Measurements from ENCODE around the gene PBX1.
A peak's percentile ranks its signal among the peaks of the same experiment; 100 is the strongest.

PBX1 gene

DNA sequence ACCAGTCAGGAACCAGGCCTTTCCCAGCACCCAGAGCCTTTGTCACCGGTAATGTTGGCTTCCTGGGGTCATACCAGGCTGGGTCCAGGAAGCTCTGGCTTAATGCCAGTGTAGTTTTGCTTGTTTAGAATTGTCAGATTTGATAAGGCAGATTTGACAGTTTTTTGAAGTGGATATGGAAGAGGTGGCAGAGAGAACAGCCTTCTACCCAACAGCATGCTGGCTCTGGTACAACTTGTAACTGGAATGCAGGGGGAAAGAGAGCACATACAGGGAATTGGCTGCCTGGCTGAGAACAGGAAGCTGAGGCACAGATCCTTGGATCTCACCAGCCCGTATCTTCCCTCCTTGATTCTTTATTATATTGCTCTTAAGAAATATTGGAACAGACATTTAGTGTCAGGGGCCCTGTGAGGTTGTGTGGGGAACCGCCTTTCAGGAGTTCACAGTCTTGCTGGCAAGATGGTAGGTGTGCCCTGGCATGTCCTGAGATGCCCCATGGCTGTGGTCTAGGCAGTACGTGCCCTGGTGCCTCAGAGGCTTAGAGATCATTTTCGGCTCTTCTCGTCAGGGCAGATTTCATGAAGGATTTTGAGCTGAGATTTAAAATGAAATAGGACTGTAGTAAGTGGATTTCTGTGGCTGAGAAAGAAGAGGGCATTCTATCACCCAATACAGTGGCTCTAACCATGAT, 227.0 kb downstream of the PBX1 start:
- TF ChIP-seq, protein P1, sequence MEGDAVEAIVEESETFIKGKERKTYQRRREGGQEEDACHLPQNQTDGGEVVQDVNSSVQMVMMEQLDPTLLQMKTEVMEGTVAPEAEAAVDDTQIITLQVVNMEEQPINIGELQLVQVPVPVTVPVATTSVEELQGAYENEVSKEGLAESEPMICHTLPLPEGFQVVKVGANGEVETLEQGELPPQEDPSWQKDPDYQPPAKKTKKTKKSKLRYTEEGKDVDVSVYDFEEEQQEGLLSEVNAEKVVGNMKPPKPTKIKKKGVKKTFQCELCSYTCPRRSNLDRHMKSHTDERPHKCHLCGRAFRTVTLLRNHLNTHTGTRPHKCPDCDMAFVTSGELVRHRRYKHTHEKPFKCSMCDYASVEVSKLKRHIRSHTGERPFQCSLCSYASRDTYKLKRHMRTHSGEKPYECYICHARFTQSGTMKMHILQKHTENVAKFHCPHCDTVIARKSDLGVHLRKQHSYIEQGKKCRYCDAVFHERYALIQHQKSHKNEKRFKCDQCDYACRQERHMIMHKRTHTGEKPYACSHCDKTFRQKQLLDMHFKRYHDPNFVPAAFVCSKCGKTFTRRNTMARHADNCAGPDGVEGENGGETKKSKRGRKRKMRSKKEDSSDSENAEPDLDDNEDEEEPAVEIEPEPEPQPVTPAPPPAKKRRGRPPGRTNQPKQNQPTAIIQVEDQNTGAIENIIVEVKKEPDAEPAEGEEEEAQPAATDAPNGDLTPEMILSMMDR (IDR thresholded peaks at IDR 0.05; ENCODE audit: low read length, missing control alignments), result no peak
- DNase-seq (ENCODE audit: low read depth), result peak; percentile 58
- H3K4me3 ChIP-seq (replicated peaks; ENCODE audit: low read depth, low read length), result no peak overlapping the region

DNA sequence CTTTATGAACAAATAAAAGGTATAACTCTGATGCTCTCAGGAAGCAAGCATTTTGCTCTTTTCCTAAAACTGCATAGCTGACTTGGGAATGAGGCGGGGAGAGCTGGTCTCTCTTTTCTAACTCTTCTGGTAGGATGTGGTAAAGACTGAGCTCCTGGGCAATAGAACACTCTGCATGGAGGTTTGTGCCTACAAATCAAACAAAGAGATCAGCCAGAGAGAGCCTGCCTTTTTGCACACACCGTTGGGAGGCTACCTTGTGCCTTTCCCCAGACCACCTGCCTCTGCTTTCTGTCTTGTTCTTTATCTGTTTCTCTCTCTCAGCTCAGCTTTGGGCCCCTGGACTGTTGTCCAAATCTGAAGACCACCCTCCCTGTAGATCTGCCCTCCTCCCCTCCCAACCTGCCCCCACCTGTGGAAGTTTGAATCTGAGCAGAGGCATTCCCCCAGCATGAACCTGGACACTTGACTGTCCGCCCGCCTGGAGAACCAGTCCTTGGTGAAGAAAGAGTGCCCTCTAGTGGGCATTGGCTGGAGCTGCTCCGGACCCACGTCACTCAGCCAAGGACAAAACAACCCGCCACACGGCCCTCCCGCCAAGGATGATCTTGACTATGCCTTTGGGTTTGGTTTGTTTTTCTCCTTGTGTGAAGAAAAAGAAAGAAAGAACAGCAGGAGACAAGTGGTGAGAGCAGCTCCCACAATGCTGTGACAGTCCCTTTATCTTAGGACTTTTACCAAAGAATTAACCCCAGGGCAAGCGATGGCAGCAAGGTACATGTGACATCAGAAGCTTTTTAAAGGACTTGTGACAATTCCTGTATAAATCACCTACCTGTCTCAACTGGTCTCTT, 228.2 kb downstream of the PBX1 start:
- peak; percentile 85 for DNase-seq (ENCODE audit: low read depth)
- TF ChIP-seq, protein P1 (IDR thresholded peaks at IDR 0.05; ENCODE audit: low read length, missing control alignments), result peak; percentile 95
- no peak overlapping the region for H3K4me3 ChIP-seq (replicated peaks; ENCODE audit: low read depth, low read length)

- no peak overlapping the region for H3K4me3 ChIP-seq (replicated peaks; ENCODE audit: low read depth, low read length)
- TF ChIP-seq, protein P1 (IDR thresholded peaks at IDR 0.05; ENCODE audit: low read length, missing control alignments), result no peak
- no peak for DNase-seq (ENCODE audit: low read depth)
Observed at GRCh38 chr1:164787834-164788231, 228.8 kb downstream of the PBX1 start.

DNA sequence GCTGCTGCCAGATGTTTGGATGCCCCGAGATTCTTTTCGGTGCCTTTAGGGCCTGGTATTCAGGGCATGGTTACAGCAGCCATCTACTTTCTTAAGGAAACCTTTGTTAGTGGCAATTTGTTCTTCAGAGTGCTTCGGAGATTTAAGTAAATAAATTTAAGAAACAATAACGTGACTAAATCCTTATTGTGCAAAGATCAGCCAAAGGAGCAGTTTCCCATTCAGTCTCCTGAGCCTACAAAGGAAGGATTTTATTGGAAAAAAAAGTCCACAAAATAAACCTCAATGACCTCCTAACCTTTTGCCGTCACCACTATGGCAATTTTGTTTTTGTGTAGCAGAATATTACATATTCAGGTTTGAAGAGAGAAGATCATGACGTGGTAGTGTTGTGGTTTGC, 231.1 kb downstream of the PBX1 start:
- H3K4me3 ChIP-seq (replicated peaks; ENCODE audit: low read depth, low read length), result no peak overlapping the region
- TF ChIP-seq, protein P1 (IDR thresholded peaks at IDR 0.05; ENCODE audit: low read length, missing control alignments), result no peak

GRCh38 chr1:164792410-164793004, 233.5 kb downstream of the PBX1 start:
- no peak for DNase-seq (ENCODE audit: low read depth)
- TF ChIP-seq, protein P1 (IDR thresholded peaks at IDR 0.05; ENCODE audit: low read length, missing control alignments), result no peak
- no peak overlapping the region for H3K4me3 ChIP-seq (replicated peaks; ENCODE audit: low read depth, low read length)

More for the DNA sequence above, 231.1 kb downstream of the PBX1 start:
- no peak for DNase-seq (ENCODE audit: low read depth)

DNA sequence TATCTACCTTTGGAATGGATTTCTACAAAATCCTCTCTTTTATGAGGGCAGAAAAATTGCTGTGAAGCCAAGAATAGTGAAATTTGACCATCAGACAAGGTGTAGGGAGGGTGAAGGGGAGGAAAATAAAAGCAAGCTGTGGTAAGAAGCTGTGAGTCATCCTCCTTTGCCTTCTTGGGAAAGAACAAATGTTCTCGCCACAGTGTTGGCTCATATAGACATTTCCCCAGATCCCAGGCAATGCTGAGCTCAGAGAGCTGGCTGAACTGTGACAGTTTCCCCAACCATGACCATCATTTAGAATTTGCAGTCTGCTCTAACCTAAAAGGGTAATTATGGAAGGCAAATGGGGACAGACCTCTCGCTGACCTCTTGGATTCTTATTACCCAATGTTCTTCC, 235.4 kb downstream of the PBX1 start:
- TF ChIP-seq, protein P1 (IDR thresholded peaks at IDR 0.05; ENCODE audit: low read length, missing control alignments), result no peak
- DNase-seq (ENCODE audit: low read depth), result peak; percentile 95

More for the DNA sequence above, 235.4 kb downstream of the PBX1 start:
- no peak overlapping the region for H3K4me3 ChIP-seq (replicated peaks; ENCODE audit: low read depth, low read length)
